T-helper 9 cell (primary cell): ENCODE results near the gene CPTP.

Experiments used
- DNase-seq: peaks from one replicate; pipeline ENCODE4 v3.0.0-alpha.2; 2020

The CPTP gene

DNA sequence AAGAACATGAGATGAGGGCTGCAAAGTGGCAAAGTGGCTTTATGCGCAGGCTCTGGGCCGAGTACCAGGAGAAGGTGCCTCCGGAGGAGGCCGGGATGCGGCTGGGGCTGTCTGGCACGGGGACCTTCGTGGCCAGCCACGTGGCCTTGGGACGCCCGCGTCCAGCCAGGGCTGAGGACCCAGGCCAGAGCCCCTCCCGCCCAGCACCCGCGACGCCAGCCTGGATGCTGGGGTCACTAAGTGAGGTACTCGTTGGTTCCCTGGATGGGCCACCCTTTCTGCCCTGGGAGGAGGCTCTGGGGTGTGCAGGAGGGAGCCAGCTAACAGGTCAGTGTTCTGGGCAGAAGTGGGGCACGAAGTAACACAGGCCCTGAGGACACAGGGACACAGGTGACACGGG lies 31.8 kb upstream of the CPTP start:
- DNase-seq = no peak

GRCh38 chr1:1293263-1294249 lies 31.0 kb upstream of the CPTP start:
- no peak for DNase-seq

- no peak for DNase-seq
Measured at GRCh38 chr1:1294250-1294890, 30.2 kb upstream of the CPTP start.

- no peak for DNase-seq
Measured at GRCh38 chr1:1295154-1295923, 29.3 kb upstream of the CPTP start.

DNA sequence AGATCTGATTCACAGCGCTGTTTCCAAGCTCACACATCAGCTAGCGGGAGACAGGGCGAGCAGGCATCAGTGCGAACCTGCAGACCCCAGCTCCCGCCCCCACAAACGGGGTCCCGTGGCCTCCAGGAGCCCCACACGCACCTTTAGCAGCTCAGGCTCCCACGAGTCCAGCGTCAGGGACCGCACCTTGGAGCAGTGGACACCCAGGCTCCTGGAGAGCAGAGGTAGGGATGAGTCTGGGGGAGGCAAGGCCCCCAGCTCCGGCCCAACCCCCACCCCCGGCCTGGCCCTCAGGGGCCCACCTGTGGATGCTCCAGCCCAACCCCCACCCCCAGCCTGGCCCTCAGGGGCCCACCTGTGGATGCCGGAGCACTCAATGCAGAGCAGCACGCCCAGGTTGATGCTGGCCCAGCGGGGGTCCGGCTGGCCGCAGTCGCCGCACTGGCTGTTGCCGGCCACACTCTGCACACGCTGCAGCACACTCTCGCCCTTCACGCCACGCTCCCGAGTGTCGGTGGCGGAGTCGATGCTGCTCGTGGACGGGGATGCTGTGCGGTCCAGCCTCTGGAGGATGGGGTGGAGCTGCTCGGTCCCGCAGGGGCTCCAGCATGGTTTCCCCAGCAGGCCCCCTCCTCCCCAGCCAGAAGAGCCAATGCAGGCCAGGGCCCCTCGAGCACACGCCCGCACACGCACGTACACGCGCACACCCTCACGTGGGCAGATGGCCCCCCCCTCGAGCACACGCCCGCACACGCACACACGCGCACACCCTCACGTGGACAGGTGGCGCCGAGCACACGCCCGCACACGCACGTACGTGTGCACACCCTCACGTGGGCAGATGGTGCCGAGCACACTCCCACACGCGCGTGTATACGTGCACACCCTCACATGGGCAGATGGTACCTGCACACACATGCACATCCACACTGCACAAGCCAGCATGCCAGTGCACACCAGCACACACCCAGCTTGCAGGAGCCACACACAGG lies 28.2 kb upstream of the CPTP start:
- no peak for DNase-seq

GRCh38 chr1:1297802-1298424 lies 26.7 kb upstream of the CPTP start:
- no peak for DNase-seq

- DNase-seq = no peak
Measured at GRCh38 chr1:1298861-1299685, 25.5 kb upstream of the CPTP start.

DNA sequence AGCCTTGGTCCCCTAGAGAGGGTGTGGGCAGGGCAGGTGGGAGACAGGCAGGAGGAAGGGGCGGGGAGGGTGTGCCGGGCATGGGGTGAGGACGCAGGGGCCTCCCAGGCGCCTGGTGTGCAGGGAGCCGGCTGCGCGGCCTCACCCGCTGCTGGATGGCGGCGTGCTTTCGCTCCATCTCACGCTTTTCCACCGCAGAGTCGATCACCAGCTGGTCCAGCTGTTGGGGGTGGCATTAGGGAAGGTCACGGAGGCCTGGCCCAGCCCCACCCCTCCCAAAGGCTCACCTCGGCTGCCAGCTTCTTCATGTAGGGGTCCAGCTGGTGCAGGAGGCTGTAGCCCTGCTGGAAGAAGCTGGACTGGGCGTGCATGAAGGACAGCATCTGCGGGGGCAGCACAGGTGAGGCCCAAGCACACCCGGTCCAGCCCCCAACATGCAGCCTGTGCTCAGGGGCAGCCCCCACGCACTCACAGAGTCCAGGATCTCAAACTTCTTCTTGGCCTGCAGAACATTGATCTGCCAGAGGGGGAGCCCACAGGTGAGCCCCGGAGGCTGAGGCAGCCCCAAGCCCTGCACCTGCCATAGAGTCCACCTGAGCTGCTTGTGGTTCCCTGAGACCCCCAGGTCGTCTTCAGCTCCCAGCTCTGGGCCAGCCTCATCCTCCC lies 24.8 kb upstream of the CPTP start:
- DNase-seq = no peak

GRCh38 chr1:1300352-1300739 lies 24.3 kb upstream of the CPTP start:
- DNase-seq = no peak

GRCh38 chr1:1302006-1302430 lies 22.6 kb upstream of the CPTP start:
- DNase-seq = no peak

- no peak for DNase-seq
Measured at GRCh38 chr1:1302951-1303509, 21.6 kb upstream of the CPTP start.

- no peak for DNase-seq
Measured at GRCh38 chr1:1303736-1304135, 20.9 kb upstream of the CPTP start.

DNA sequence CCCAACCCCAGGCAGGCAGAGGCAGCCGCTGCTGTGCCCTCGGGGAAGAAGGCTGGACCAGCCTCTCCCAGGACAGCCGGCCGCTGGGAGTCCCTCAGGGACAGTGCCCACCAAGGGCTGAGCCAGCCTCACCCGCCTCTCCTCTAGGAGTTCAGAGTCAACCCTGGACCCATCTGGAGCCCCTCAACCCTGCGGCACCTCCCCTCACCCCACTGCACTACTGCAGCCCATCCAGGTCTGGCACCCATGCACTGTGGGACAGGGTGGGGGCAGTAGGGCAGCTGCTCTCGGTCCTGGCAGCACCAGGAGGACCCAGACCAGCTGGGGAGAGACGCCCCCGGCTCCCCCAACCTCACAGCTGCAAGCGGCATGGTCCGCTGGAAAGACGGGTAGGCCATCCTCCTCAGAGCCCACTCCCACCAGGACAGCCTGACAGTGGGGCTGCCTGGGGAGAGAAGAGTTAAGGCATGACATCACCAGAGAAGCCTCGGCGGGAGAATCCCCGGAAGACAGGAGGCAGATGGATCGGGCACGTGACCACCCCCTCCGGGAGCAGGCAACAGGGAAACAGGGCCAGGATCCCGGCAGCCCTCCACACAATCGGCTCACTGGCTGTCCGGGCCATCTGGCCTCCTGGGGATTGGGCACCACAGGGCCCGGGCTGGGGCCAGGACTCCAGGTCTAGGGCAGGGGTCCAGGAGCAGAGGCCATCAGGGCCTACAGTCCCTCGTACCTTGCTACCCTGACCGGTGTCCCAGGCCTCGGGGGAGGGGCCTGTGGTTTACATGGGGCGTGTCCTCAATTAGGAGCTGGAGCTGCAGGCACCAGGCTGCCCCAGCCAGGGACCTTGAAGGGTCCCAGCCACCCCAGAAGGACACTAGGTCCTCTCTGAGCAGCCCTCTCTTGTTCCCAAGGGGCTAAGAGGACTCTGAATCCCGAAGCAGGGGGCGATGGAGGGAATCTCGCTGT lies 20.0 kb upstream of the CPTP start:
- no peak for DNase-seq

DNA sequence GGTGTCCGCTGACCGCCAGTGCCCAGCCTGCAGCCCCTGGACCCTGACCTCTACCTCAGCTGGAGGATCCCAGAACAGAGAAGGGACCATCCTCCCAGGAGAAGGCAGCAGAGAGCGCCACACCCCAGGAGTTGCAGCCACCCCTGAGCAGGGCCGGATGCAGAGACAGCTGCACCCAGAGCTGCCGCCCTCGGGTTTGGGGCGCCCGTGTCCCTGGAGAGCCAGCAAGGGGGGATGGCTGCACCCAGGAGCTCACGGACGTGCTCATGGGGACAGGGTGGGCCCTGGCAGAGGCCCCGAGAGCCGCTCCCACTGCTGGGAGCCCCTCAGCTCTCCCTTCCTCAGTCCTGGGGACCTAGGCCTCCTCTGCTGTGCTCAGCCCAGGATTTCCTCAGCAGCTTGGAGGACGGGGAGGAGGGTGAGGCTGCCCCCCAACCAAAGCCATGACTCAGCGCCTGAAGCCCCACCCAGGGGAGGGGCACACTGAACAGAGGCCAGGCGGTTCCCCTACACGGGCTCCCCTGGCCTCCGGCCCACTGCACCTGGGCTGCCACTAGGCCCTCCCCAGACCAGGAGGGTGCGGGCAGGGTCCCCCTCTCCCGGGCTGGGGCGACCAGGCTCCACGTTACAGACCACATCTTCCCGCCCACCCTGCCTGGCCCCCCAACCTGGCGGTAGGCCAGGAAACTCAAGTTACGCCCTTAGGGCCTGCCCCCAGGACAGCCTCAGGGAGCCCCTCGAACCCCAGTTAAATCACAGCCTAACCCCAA lies 19.1 kb upstream of the CPTP start:
- peak; percentile 51 for DNase-seq

DNA sequence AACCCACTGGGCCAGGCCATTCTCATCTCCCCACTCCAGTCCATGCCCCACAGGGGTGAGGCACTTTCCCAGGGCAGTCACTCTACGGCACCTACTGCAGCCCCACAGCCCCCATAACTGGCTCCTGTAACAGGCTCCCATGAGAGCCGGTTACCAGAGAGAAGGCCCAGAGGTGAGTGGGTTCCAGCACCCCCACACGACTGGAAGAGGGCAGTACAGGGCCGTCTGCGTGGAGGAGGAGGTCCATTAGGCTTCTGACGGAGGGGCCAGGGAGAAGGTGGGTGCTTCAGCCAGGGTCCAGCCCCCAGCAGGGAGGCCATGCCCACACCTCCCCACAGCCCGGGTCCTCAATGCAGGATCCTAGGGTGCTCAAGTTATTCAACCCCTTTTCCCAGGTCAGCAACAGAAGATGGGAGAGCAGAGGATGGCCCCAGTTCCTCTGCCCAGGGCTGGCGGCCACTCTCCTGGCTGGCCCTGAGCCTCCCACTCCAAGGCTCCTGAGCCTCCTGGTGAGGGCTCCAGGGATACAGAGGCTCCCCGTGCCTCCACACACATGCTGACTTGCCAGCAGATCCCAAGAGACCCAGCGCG lies 18.4 kb upstream of the CPTP start:
- no peak for DNase-seq

GRCh38 chr1:1306661-1307260 lies 17.8 kb upstream of the CPTP start:
- DNase-seq = no peak
